ENCODE measurements around the gene RAB33B.

Gene RAB33B

GRCh38 chr4:139458543-139458942 lies 4.6 kb downstream of the RAB33B start:
- no peak for TF ChIP-seq CTCF (IDR thresholded peaks at IDR 0.05)

GRCh38 chr4:139458999-139459398 lies 5.1 kb downstream of the RAB33B start:
- TF ChIP-seq CTCF (IDR thresholded peaks at IDR 0.05) = no peak

GRCh38 chr4:139460565-139460964 lies 6.6 kb downstream of the RAB33B start:
- TF ChIP-seq CTCF (IDR thresholded peaks at IDR 0.05) = no peak

GRCh38 chr4:139461022-139461628 lies 7.2 kb downstream of the RAB33B start:
- TF ChIP-seq CTCF (IDR thresholded peaks at IDR 0.05) = no peak

- TF ChIP-seq CTCF (IDR thresholded peaks at IDR 0.05) = no peak
Observed at GRCh38 chr4:139465922-139466321, 12.0 kb downstream of the RAB33B start.

- no peak for TF ChIP-seq CTCF (IDR thresholded peaks at IDR 0.05)
Observed at GRCh38 chr4:139469216-139469615, 15.3 kb downstream of the RAB33B start.

GRCh38 chr4:139469869-139470268 lies 15.9 kb downstream of the RAB33B start:
- no peak for TF ChIP-seq CTCF (IDR thresholded peaks at IDR 0.05)

GRCh38 chr4:139470295-139470694 lies 16.4 kb downstream of the RAB33B start:
- TF ChIP-seq CTCF (IDR thresholded peaks at IDR 0.05) = no peak

All from LNCAP (cell line).